ENCODE data around the gene PDGFC.

- no peak for TF ChIP-seq GATA2 (IDR thresholded peaks at IDR 0.05; ENCODE audit: low read depth, low read length)
- TF ChIP-seq GATA3 (IDR thresholded peaks at IDR 0.05; ENCODE audit: low read depth, low read length), result no peak
Measured at GRCh38 chr4:156783966-156784365, 187.6 kb downstream of the PDGFC start.
